Measurements from ENCODE around the gene ABCD1.

ABCD1 gene

GRCh38 chrX:153685751-153686696, 38.6 kb upstream of the ABCD1 start:
- no peaks in the 10 kb centered on the region for H3K36me3 Mint-ChIP-seq (ENCODE audit: low read depth)
- peaks cover 6% of the 10 kb centered on the region for H3K27me3 Mint-ChIP-seq (ENCODE audit: low read depth)
- H3K4me3 Mint-ChIP-seq = peak overlapping the region; percentile 65 to 76 (median 67)
- peak overlapping the region; percentile 84 to 95 (median 92) for H3K27ac Mint-ChIP-seq
- H3K4me1 Mint-ChIP-seq = peaks cover 7% of the 10 kb centered on the region
- no peak for TF ChIP-seq CTCF (IDR thresholded peaks at IDR 0.05; ENCODE audit: unreplicated experiment in 3 of 3)
- H3K9me3 Mint-ChIP-seq = peaks cover 18% of the 10 kb centered on the region

- TF ChIP-seq CTCF (IDR thresholded peaks at IDR 0.05; ENCODE audit: unreplicated experiment in 3 of 3) = no peak
- Mint-ChIP-seq H3K9me3 (peaks cover 16% of the 10 kb centered on the region), H3K4me1 (peaks cover 7% of the 10 kb centered on the region), H3K4me3 (peak overlapping the region; percentile 65 to 76 (median 67)), H3K36me3 (ENCODE audit: low read depth) (no peaks in the 10 kb centered on the region), H3K27me3 (ENCODE audit: low read depth) (peaks cover 3% of the 10 kb centered on the region), H3K27ac (peak overlapping the region; percentile 84 to 95 (median 92))
Measured at GRCh38 chrX:153686711-153687110, 37.9 kb upstream of the ABCD1 start.

GRCh38 chrX:153687121-153688039, 37.3 kb upstream of the ABCD1 start, which contains the start of gene SLC6A8:
Gene SLC6A8, plus strand, starts transcription at chrX:153687926. Its CDS starts 649 bp downstream, at chrX:153688575.
- Mint-ChIP-seq H3K4me1 (peaks cover 7% of the 10 kb centered on the region), H3K9me3 (peaks cover 14% of the 10 kb centered on the region), H3K4me3 (peak within 1 kb of the TSS; percentile 69 to 81 (median 76)), H3K27me3 (ENCODE audit: low read depth) (peaks cover 3% of the 10 kb centered on the region), H3K36me3 (ENCODE audit: low read depth) (no peaks in the 10 kb centered on the region), H3K27ac (peak within 1 kb of the TSS; percentile 84 to 95 (median 92))
- TF ChIP-seq CTCF (IDR thresholded peaks at IDR 0.05; ENCODE audit: unreplicated experiment in 3 of 3) = peak; percentile 30 to 47 (median 37)

GRCh38 chrX:153688071-153688470, 36.6 kb upstream of the ABCD1 start:
- no peak overlapping the region for H3K4me3 Mint-ChIP-seq

GRCh38 chrX:153688506-153688905, 36.1 kb upstream of the ABCD1 start:
- TF ChIP-seq CTCF (IDR thresholded peaks at IDR 0.05; ENCODE audit: unreplicated experiment in 3 of 3) = no peak
- Mint-ChIP-seq H3K4me3 (no peak overlapping the region), H3K9me3 (peaks cover 9% of the 10 kb centered on the region), H3K4me1 (peaks cover 7% of the 10 kb centered on the region), H3K27ac (no peak overlapping the region), H3K27me3 (ENCODE audit: low read depth) (no peaks in the 10 kb centered on the region), H3K36me3 (ENCODE audit: low read depth) (no peaks in the 10 kb centered on the region)

More at GRCh38 chrX:153688071-153688470, 36.6 kb upstream of the ABCD1 start:
- TF ChIP-seq CTCF (IDR thresholded peaks at IDR 0.05; ENCODE audit: unreplicated experiment in 3 of 3) = no peak
- H3K9me3 Mint-ChIP-seq = peaks cover 9% of the 10 kb centered on the region
- no peaks in the 10 kb centered on the region for H3K27me3 Mint-ChIP-seq (ENCODE audit: low read depth)
- H3K4me1 Mint-ChIP-seq = peaks cover 7% of the 10 kb centered on the region
- H3K36me3 Mint-ChIP-seq (ENCODE audit: low read depth) = no peaks in the 10 kb centered on the region
- no peak overlapping the region for H3K27ac Mint-ChIP-seq

Data from nephron (organoid).